HepG2 (cell line): ENCODE results near the gene PKMYT1. TPM values are rescaled to one million over a fixed set of nuclear protein-coding genes. Genes with fewer than 3 reads are reported as not detected.

Experiments
- ASH2L ChIP-seq: fragments of 300-600, 200-600 bp; sonication (generic); IDR thresholded peaks from 2 replicates; pipeline ENCODE4 v1.7.0; 2017; ENCODE audit warnings: low read depth, mild to moderate bottlenecking, moderate library complexity, mixed read lengths, low read length; ENCODE audit not compliant: insufficient read length
- CHCHD3 ChIP-seq: sonication (generic); formaldehyde crosslinking; IDR thresholded peaks from 2 replicates; pipeline ENCODE4 v1.8.0; 2022; ENCODE audit warnings: mild to moderate bottlenecking, missing genetic modification reagents, moderate library complexity
- EED ChIP-seq: sonication (generic); formaldehyde crosslinking; IDR thresholded peaks from 2 replicates; pipeline ENCODE4 v1.5.0; 2020; ENCODE audit warnings: mild to moderate bottlenecking, missing genetic modification reagents
- ELF1 ChIP-seq: sonication (generic); formaldehyde crosslinking; IDR thresholded peaks from 2 replicates; pipeline ENCODE4 v1.4.0; 2020; ENCODE audit warnings: missing genetic modification reagents
- HNRNPLL ChIP-seq: fragments of 200-400 bp; formaldehyde crosslinking; IDR thresholded peaks from 2 replicates; pipeline ENCODE4 v1.6.1; 2017; ENCODE audit warnings: mild to moderate bottlenecking, low read depth, low read length; ENCODE audit not compliant: poor library complexity, severe bottlenecking
- HOXA7 ChIP-seq: sonication (generic); formaldehyde crosslinking; IDR thresholded peaks from 2 replicates; pipeline ENCODE4 v1.8.1; 2022; ENCODE audit warnings: mild to moderate bottlenecking, missing genetic modification reagents, moderate library complexity
- KLF11 ChIP-seq: IDR thresholded peaks from 2 replicates; pipeline ENCODE4 v1.6.1; 2016; ENCODE audit warnings: missing compliant biosample characterization
- KMT2B ChIP-seq: IDR thresholded peaks from 2 replicates; pipeline ENCODE4 v1.6.1; 2016; ENCODE audit warnings: missing genetic modification reagents, missing compliant biosample characterization
- MAX ChIP-seq: IDR thresholded peaks from 2 replicates; pipeline ENCODE4 v1.6.1; 2012; ENCODE audit warnings: inconsistent platforms
- MED13 ChIP-seq: sonication (generic); formaldehyde crosslinking; IDR thresholded peaks from 2 replicates; pipeline ENCODE4 v1.5.0; 2020; ENCODE audit warnings: missing genetic modification reagents
- NFIC ChIP-seq: IDR thresholded peaks from 2 replicates; pipeline ENCODE4 v1.6.1; 2012; ENCODE audit warnings: mild to moderate bottlenecking, low read length, inconsistent platforms
- NKX3-1 ChIP-seq: sonication (generic); formaldehyde crosslinking; IDR thresholded peaks from 2 replicates; pipeline ENCODE4 v1.5.0; 2020; ENCODE audit warnings: missing genetic modification reagents
- NONO ChIP-seq, 2 experiments: fragments of 450-650 bp in 1 of 2; sonication (generic) in 1 of 2; formaldehyde crosslinking in 1 of 2; IDR thresholded peaks in 1 of 2; conservative IDR thresholded peaks in 1 of 2; 2 replicates each; pipeline versions ENCODE4 v1.6.1 to v1.8.0; 2017 to 2022; ENCODE audit warnings: mild to moderate bottlenecking in 1 of 2, missing genetic modification reagents in 1 of 2, moderate library complexity in 1 of 2
- NR3C1 ChIP-seq: sonication (generic); formaldehyde crosslinking; IDR thresholded peaks from 2 replicates; pipeline ENCODE4 v1.4.0; 2020; ENCODE audit warnings: missing genetic modification reagents
- POGZ ChIP-seq: sonication (generic); formaldehyde crosslinking; IDR thresholded peaks from 2 replicates; pipeline ENCODE4 v1.4.0; 2020; ENCODE audit warnings: mild to moderate bottlenecking, missing genetic modification reagents
- SIX4 ChIP-seq: sonication (generic); formaldehyde crosslinking; IDR thresholded peaks from 2 replicates; pipeline ENCODE4 v1.4.0; 2020; ENCODE audit warnings: missing genetic modification reagents
- SP2 ChIP-seq: sonication (generic); formaldehyde crosslinking; IDR thresholded peaks from 2 replicates; pipeline ENCODE4 v1.5.1; 2020; ENCODE audit warnings: mild to moderate bottlenecking, missing genetic modification reagents
- TBL1XR1 ChIP-seq: fragments of 150-350 bp; IDR thresholded peaks from 2 replicates; pipeline ENCODE4 v1.6.1; 2014; ENCODE audit warnings: borderline replicate concordance, low read length; ENCODE audit not compliant: partially characterized antibody
- THAP7 ChIP-seq: sonication (generic); formaldehyde crosslinking; IDR thresholded peaks from 2 replicates; pipeline ENCODE4 v1.8.1; 2023; ENCODE audit warnings: mild to moderate bottlenecking, missing genetic modification reagents
- ZBTB1 ChIP-seq: sonication (generic); formaldehyde crosslinking; IDR thresholded peaks from 2 replicates; pipeline ENCODE4 v1.4.0; 2020; ENCODE audit warnings: missing genetic modification reagents, borderline replicate concordance
- ZKSCAN1 ChIP-seq: fragments of 150-350 bp; IDR thresholded peaks from 2 replicates; pipeline ENCODE4 v1.6.1; 2014; ENCODE audit warnings: low read length
- ZNF124 ChIP-seq: sonication (generic); formaldehyde crosslinking; IDR thresholded peaks from 2 replicates; pipeline ENCODE4 v1.4.0; 2020; ENCODE audit warnings: missing genetic modification reagents
- ZNF234 ChIP-seq: sonication (generic); formaldehyde crosslinking; conservative IDR thresholded peaks from 2 replicates; pipeline ENCODE4 v1.5.1; 2020; ENCODE audit warnings: mild to moderate bottlenecking, missing genetic modification reagents
- ZNF296 ChIP-seq: sonication (generic); formaldehyde crosslinking; conservative IDR thresholded peaks from 2 replicates; pipeline ENCODE4 v1.5.0; 2020; ENCODE audit warnings: mild to moderate bottlenecking, missing genetic modification reagents
- ZNF331 ChIP-seq: sonication (generic); formaldehyde crosslinking; IDR thresholded peaks from 2 replicates; pipeline ENCODE4 v1.4.0; 2020; ENCODE audit warnings: missing genetic modification reagents
- ZNF512 ChIP-seq: sonication (generic); formaldehyde crosslinking; IDR thresholded peaks from 2 replicates; pipeline ENCODE4 v1.4.0; 2020; ENCODE audit warnings: mild to moderate bottlenecking, missing genetic modification reagents
- ZNF549 ChIP-seq: sonication (generic); formaldehyde crosslinking; IDR thresholded peaks from 2 replicates; pipeline ENCODE4 v1.5.0; 2020; ENCODE audit warnings: missing genetic modification reagents
- ZNF629 ChIP-seq: sonication (generic); formaldehyde crosslinking; conservative IDR thresholded peaks from 2 replicates; pipeline ENCODE4 v1.5.0; 2020; ENCODE audit warnings: missing genetic modification reagents
- ZNF746 ChIP-seq: sonication (generic); formaldehyde crosslinking; IDR thresholded peaks from 2 replicates; pipeline ENCODE4 v1.8.0; 2022; ENCODE audit warnings: mild to moderate bottlenecking, missing genetic modification reagents
- ZSCAN20 ChIP-seq: sonication (generic); formaldehyde crosslinking; IDR thresholded peaks from 2 replicates; pipeline ENCODE4 v1.4.0; 2020; ENCODE audit warnings: missing genetic modification reagents, mild to moderate bottlenecking, borderline replicate concordance
- polyA plus RNA-seq, 8 experiments: library from polyadenylated mRNA; depleted of rRNA in 3 of 8; stranded (reverse) in 7 of 8; unstranded in 1 of 8; fragments of >200 nt; fragmentation: Illumina TruSeq in 4 of 8; extraction: Trizol in 4 of 8; gene quantifications; 2 replicates each; pipeline versions ENCODE4 v1.2.1 to v1.2.3, GENCODE V29; 2011 to 2016; ENCODE audit warnings: low read depth in 4 of 8, missing spikeins in 1 of 8, mixed read lengths in 1 of 8; ENCODE audit not compliant: insufficient read depth in 1 of 8
- total RNA-seq, 5 experiments: library from RNA; depleted of rRNA; stranded (reverse); fragments of >200 nt; fragmentation: Illumina TruSeq; extraction: Trizol; gene quantifications; 2 replicates each; pipeline ENCODE4 v1.2.3, GENCODE V29; 2016; ENCODE audit warnings: low read depth in 1 of 5

Gene PKMYT1
- total and polyA plus RNA-seq, 2 of the 13 experiments (the other 11 are each of a cell fraction or from before 2014, with no cell fraction given), result 7.0 to 27.8 TPM

GRCh38 chr16:2968738-2969544 is 11.3 kb downstream of the PKMYT1 start, which contains the start of gene PAQR4 (continued):
- no peak for TF ChIP-seq TBL1XR1
- peak; percentile 90; the same call in 1 of the 2 replicates for TF ChIP-seq ZNF296 (CRISPR knock-in tag)
- 0 out of 2 replicates have a peak, but pooled peaks have one; percentile 59 for TF ChIP-seq POGZ (CRISPR knock-in tag)
- TF ChIP-seq NR3C1 (CRISPR knock-in tag), result 0 out of 2 replicates have a peak, but pooled peaks have one; percentile 36
- peak; percentile 68 for TF ChIP-seq MAX
- peak; percentile 90 for TF ChIP-seq ZNF331 (CRISPR knock-in tag)
- peak; percentile 71 for TF ChIP-seq ELF1 (CRISPR knock-in tag)
- TF ChIP-seq HOXA7, result peak; percentile 90; the same call in 1 of the 2 replicates
- TF ChIP-seq ZNF124, result peak; percentile 88
- peak; percentile 80; the same call in 1 of the 2 replicates for TF ChIP-seq THAP7 (CRISPR knock-in tag)
- TF ChIP-seq HNRNPLL, result peak; percentile 54
- peak; percentile 35 for TF ChIP-seq ZNF629 (CRISPR knock-in tag)
- TF ChIP-seq SP2 (CRISPR knock-in tag), result peak; percentile 41; the same call in 1 of the 2 replicates
- no peak for TF ChIP-seq NONO (IDR thresholded peaks at IDR 0.05)
- 0 out of 2 replicates have a peak, but pooled peaks have one; percentile 22 for TF ChIP-seq NONO (CRISPR knock-in tag; conservative IDR thresholded peaks at IDR 0.05)
- no peak for TF ChIP-seq ZNF549 (CRISPR knock-in tag)
- TF ChIP-seq NKX3-1 (CRISPR knock-in tag), result peak; percentile 97
- 0 out of 2 replicates have a peak, but pooled peaks have one; percentile 39 for TF ChIP-seq ZNF512 (CRISPR knock-in tag)
- no peak for TF ChIP-seq ZKSCAN1
- peak; percentile 85; the same call in 1 of the 2 replicates for TF ChIP-seq MED13 (CRISPR knock-in tag)
- peak; percentile 78 for TF ChIP-seq ASH2L
- TF ChIP-seq NFIC, result no peak; the same call in 1 of the 2 replicates
- peak; percentile 78; the same call in 1 of the 2 replicates for TF ChIP-seq SIX4 (CRISPR knock-in tag)
- TF ChIP-seq ZBTB1, result 0 out of 2 replicates have a peak, but pooled peaks have one; percentile 89
- TF ChIP-seq KLF11 (CRISPR knock-in tag), result peak; percentile 96
- TF ChIP-seq CHCHD3 (CRISPR knock-in tag), result peak; percentile 91; the same call in 1 of the 2 replicates
- peak; percentile 94 for TF ChIP-seq ZSCAN20 (CRISPR knock-in tag)
- TF ChIP-seq EED (CRISPR knock-in tag), result peak; percentile 98
- TF ChIP-seq KMT2B (CRISPR knock-in tag), result peak; percentile 90
- TF ChIP-seq ZNF746, result peak; percentile 87
- TF ChIP-seq ZNF234 (CRISPR knock-in tag), result peak; percentile 27; the same call in 1 of the 2 replicates
